ENCODE results near the gene MACROD2.

DNA sequence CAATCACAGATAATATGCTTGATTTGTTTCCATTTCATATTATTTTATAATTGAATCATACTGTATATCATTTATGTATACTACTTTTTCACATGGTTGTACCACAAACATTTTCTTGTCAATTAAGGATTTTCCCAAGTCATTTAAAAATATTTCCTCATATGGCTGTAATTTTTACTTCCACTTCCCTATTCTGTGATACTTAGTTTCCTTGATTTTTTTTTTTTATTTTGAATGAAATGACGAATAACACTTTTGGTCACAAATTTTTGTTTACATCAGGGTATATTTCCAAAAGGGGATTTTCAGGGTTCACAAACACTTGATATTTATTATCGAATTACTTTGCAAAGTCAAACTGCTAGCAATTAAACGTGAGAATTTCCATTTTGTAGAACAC, 2062.3 kb downstream of the MACROD2 start:
- no peak for TF ChIP-seq ZNF24 (tag by site-specific recombination; IDR thresholded peaks at IDR 0.05)
- no peak for TF ChIP-seq ZNF76 (tag by site-specific recombination; IDR thresholded peaks at IDR 0.05; ENCODE audit: borderline replicate concordance, low read depth)
- TF ChIP-seq, protein P1, sequence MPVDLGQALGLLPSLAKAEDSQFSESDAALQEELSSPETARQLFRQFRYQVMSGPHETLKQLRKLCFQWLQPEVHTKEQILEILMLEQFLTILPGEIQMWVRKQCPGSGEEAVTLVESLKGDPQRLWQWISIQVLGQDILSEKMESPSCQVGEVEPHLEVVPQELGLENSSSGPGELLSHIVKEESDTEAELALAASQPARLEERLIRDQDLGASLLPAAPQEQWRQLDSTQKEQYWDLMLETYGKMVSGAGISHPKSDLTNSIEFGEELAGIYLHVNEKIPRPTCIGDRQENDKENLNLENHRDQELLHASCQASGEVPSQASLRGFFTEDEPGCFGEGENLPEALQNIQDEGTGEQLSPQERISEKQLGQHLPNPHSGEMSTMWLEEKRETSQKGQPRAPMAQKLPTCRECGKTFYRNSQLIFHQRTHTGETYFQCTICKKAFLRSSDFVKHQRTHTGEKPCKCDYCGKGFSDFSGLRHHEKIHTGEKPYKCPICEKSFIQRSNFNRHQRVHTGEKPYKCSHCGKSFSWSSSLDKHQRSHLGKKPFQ (tag by site-specific recombination; IDR thresholded peaks at IDR 0.05), result no peak
- TF ChIP-seq, protein P2, sequence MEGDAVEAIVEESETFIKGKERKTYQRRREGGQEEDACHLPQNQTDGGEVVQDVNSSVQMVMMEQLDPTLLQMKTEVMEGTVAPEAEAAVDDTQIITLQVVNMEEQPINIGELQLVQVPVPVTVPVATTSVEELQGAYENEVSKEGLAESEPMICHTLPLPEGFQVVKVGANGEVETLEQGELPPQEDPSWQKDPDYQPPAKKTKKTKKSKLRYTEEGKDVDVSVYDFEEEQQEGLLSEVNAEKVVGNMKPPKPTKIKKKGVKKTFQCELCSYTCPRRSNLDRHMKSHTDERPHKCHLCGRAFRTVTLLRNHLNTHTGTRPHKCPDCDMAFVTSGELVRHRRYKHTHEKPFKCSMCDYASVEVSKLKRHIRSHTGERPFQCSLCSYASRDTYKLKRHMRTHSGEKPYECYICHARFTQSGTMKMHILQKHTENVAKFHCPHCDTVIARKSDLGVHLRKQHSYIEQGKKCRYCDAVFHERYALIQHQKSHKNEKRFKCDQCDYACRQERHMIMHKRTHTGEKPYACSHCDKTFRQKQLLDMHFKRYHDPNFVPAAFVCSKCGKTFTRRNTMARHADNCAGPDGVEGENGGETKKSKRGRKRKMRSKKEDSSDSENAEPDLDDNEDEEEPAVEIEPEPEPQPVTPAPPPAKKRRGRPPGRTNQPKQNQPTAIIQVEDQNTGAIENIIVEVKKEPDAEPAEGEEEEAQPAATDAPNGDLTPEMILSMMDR (tag by site-specific recombination; IDR thresholded peaks at IDR 0.05), result no peak
- TF ChIP-seq, protein P3, sequence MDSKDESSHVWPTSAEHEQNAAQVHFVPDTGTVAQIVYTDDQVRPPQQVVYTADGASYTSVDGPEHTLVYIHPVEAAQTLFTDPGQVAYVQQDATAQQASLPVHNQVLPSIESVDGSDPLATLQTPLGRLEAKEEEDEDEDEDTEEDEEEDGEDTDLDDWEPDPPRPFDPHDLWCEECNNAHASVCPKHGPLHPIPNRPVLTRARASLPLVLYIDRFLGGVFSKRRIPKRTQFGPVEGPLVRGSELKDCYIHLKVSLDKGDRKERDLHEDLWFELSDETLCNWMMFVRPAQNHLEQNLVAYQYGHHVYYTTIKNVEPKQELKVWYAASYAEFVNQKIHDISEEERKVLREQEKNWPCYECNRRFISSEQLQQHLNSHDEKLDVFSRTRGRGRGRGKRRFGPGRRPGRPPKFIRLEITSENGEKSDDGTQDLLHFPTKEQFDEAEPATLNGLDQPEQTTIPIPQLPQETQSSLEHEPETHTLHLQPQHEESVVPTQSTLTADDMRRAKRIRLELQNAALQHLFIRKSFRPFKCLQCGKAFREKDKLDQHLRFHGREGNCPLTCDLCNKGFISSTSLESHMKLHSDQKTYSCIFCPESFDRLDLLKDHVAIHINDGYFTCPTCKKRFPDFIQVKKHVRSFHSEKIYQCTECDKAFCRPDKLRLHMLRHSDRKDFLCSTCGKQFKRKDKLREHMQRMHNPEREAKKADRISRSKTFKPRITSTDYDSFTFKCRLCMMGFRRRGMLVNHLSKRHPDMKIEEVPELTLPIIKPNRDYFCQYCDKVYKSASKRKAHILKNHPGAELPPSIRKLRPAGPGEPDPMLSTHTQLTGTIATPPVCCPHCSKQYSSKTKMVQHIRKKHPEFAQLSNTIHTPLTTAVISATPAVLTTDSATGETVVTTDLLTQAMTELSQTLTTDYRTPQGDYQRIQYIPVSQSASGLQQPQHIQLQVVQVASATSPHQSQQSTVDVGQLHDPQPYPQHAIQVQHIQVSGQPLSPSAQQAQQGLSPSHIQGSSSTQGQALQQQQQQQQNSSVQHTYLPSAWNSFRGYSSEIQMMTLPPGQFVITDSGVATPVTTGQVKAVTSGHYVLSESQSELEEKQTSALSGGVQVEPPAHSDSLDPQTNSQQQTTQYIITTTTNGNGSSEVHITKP (tag by site-specific recombination; IDR thresholded peaks at IDR 0.05), result no peak
- TF ChIP-seq ZNF501 (tag by site-specific recombination; IDR thresholded peaks at IDR 0.05), result no peak
- TF ChIP-seq, protein P4, sequence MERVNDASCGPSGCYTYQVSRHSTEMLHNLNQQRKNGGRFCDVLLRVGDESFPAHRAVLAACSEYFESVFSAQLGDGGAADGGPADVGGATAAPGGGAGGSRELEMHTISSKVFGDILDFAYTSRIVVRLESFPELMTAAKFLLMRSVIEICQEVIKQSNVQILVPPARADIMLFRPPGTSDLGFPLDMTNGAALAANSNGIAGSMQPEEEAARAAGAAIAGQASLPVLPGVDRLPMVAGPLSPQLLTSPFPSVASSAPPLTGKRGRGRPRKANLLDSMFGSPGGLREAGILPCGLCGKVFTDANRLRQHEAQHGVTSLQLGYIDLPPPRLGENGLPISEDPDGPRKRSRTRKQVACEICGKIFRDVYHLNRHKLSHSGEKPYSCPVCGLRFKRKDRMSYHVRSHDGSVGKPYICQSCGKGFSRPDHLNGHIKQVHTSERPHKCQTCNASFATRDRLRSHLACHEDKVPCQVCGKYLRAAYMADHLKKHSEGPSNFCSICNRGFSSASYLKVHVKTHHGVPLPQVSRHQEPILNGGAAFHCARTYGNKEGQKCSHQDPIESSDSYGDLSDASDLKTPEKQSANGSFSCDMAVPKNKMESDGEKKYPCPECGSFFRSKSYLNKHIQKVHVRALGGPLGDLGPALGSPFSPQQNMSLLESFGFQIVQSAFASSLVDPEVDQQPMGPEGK (tag by site-specific recombination; IDR thresholded peaks at IDR 0.05), result no peak
- TF ChIP-seq, protein P5, sequence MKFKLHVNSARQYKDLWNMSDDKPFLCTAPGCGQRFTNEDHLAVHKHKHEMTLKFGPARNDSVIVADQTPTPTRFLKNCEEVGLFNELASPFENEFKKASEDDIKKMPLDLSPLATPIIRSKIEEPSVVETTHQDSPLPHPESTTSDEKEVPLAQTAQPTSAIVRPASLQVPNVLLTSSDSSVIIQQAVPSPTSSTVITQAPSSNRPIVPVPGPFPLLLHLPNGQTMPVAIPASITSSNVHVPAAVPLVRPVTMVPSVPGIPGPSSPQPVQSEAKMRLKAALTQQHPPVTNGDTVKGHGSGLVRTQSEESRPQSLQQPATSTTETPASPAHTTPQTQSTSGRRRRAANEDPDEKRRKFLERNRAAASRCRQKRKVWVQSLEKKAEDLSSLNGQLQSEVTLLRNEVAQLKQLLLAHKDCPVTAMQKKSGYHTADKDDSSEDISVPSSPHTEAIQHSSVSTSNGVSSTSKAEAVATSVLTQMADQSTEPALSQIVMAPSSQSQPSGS (tag by site-specific recombination; IDR thresholded peaks at IDR 0.05; ENCODE audit: low read depth), result no peak
- no peak for TF ChIP-seq ZNF776 (tag by site-specific recombination; IDR thresholded peaks at IDR 0.05; ENCODE audit: borderline replicate concordance)
- TF ChIP-seq, protein P6, sequence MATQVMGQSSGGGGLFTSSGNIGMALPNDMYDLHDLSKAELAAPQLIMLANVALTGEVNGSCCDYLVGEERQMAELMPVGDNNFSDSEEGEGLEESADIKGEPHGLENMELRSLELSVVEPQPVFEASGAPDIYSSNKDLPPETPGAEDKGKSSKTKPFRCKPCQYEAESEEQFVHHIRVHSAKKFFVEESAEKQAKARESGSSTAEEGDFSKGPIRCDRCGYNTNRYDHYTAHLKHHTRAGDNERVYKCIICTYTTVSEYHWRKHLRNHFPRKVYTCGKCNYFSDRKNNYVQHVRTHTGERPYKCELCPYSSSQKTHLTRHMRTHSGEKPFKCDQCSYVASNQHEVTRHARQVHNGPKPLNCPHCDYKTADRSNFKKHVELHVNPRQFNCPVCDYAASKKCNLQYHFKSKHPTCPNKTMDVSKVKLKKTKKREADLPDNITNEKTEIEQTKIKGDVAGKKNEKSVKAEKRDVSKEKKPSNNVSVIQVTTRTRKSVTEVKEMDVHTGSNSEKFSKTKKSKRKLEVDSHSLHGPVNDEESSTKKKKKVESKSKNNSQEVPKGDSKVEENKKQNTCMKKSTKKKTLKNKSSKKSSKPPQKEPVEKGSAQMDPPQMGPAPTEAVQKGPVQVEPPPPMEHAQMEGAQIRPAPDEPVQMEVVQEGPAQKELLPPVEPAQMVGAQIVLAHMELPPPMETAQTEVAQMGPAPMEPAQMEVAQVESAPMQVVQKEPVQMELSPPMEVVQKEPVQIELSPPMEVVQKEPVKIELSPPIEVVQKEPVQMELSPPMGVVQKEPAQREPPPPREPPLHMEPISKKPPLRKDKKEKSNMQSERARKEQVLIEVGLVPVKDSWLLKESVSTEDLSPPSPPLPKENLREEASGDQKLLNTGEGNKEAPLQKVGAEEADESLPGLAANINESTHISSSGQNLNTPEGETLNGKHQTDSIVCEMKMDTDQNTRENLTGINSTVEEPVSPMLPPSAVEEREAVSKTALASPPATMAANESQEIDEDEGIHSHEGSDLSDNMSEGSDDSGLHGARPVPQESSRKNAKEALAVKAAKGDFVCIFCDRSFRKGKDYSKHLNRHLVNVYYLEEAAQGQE (tag by site-specific recombination; IDR thresholded peaks at IDR 0.05), result no peak
- TF ChIP-seq SETDB1 (IDR thresholded peaks at IDR 0.05; ENCODE audit: insufficient read length, low read length), result no peak
- TF ChIP-seq, protein P7, sequence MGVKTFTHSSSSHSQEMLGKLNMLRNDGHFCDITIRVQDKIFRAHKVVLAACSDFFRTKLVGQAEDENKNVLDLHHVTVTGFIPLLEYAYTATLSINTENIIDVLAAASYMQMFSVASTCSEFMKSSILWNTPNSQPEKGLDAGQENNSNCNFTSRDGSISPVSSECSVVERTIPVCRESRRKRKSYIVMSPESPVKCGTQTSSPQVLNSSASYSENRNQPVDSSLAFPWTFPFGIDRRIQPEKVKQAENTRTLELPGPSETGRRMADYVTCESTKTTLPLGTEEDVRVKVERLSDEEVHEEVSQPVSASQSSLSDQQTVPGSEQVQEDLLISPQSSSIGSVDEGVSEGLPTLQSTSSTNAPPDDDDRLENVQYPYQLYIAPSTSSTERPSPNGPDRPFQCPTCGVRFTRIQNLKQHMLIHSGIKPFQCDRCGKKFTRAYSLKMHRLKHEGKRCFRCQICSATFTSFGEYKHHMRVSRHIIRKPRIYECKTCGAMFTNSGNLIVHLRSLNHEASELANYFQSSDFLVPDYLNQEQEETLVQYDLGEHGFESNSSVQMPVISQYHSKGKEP (tag by site-specific recombination; IDR thresholded peaks at IDR 0.05), result no peak
- no peak for TF ChIP-seq ZNF792 (tag by site-specific recombination; IDR thresholded peaks at IDR 0.05)
- TF ChIP-seq ZNF747 (tag by site-specific recombination; IDR thresholded peaks at IDR 0.05), result no peak
